Measurements from ENCODE around the gene CRYBG1.
A peak's percentile ranks its signal among the peaks of the same experiment; 100 is the strongest.

The CRYBG1 gene

GRCh38 chr6:106360410-106360988, at the start of gene CRYBG1:
CRYBG1 (plus strand) TSS chr6:106360717; CDS start chr6:106360909, 192 bp downstream.
- no peaks in the 10 kb centered on the region for H3K36me3 ChIP-seq (ENCODE audit: insufficient read depth, low read length)
- no peaks in the 10 kb centered on the region for H3K9me3 ChIP-seq (ENCODE audit: low read length)
- H3K4me1 ChIP-seq (ENCODE audit: insufficient read depth, low read length): no peaks in the 10 kb centered on the region
- peak within 1 kb of the TSS; percentile 33 for H2AFZ ChIP-seq (ENCODE audit: low read depth, low read length)
- peak within 1 kb of the TSS; percentile 25 for H3K4me3 ChIP-seq (ENCODE audit: low read length)
- H3K27me3 ChIP-seq (ENCODE audit: insufficient read depth, low read length): peaks cover 24% of the 10 kb centered on the region

GRCh38 chr6:106315765-106316374, 44.6 kb upstream of the CRYBG1 start:
- Histone ChIP-seq H3K9me3 (ENCODE audit: low read length) (no peaks in the 10 kb centered on the region), H3K4me3 (ENCODE audit: low read length) (no peak overlapping the region), H3K4me1 (ENCODE audit: insufficient read depth, low read length) (no peaks in the 10 kb centered on the region), H2AFZ (ENCODE audit: low read depth, low read length) (no peak overlapping the region), H3K36me3 (ENCODE audit: insufficient read depth, low read length) (peaks cover 32% of the 10 kb centered on the region), H3K27me3 (ENCODE audit: insufficient read depth, low read length) (no peaks in the 10 kb centered on the region)

GRCh38 chr6:106316375-106316766, 44.1 kb upstream of the CRYBG1 start:
- Histone ChIP-seq H3K27me3 (ENCODE audit: insufficient read depth, low read length) (no peaks in the 10 kb centered on the region), H2AFZ (ENCODE audit: low read depth, low read length) (no peak overlapping the region), H3K4me3 (ENCODE audit: low read length) (no peak overlapping the region), H3K4me1 (ENCODE audit: insufficient read depth, low read length) (no peaks in the 10 kb centered on the region), H3K36me3 (ENCODE audit: insufficient read depth, low read length) (peaks cover 30% of the 10 kb centered on the region), H3K9me3 (ENCODE audit: low read length) (no peaks in the 10 kb centered on the region)

GRCh38 chr6:106318061-106318460, 42.5 kb upstream of the CRYBG1 start:
- H2AFZ ChIP-seq (ENCODE audit: low read depth, low read length): no peak overlapping the region
- H3K27me3 ChIP-seq (ENCODE audit: insufficient read depth, low read length): no peaks in the 10 kb centered on the region
- H3K36me3 ChIP-seq (ENCODE audit: insufficient read depth, low read length): peaks cover 24% of the 10 kb centered on the region
- H3K4me1 ChIP-seq (ENCODE audit: insufficient read depth, low read length): no peaks in the 10 kb centered on the region
- no peak overlapping the region for H3K4me3 ChIP-seq (ENCODE audit: low read length)
- H3K9me3 ChIP-seq (ENCODE audit: low read length): no peaks in the 10 kb centered on the region

- Histone ChIP-seq H3K27me3 (ENCODE audit: insufficient read depth, low read length) (no peaks in the 10 kb centered on the region), H3K4me3 (ENCODE audit: low read length) (no peak overlapping the region), H3K36me3 (ENCODE audit: insufficient read depth, low read length) (peaks cover 18% of the 10 kb centered on the region), H3K9me3 (ENCODE audit: low read length) (no peaks in the 10 kb centered on the region), H3K4me1 (ENCODE audit: insufficient read depth, low read length) (peaks cover 2% of the 10 kb centered on the region), H2AFZ (ENCODE audit: low read depth, low read length) (no peak overlapping the region)
These were observed 41.7 kb upstream of the CRYBG1 start for GRCh38 chr6:106318851-106319250.

- Histone ChIP-seq H3K36me3 (ENCODE audit: insufficient read depth, low read length) (no peaks in the 10 kb centered on the region), H3K9me3 (ENCODE audit: low read length) (no peaks in the 10 kb centered on the region), H3K4me1 (ENCODE audit: insufficient read depth, low read length) (peaks cover 14% of the 10 kb centered on the region), H3K27me3 (ENCODE audit: insufficient read depth, low read length) (no peaks in the 10 kb centered on the region), H3K4me3 (ENCODE audit: low read length) (no peak overlapping the region), H2AFZ (ENCODE audit: low read depth, low read length) (no peak overlapping the region)
These were observed 38.6 kb upstream of the CRYBG1 start for GRCh38 chr6:106321940-106322339.

GRCh38 chr6:106324726-106325335, 35.7 kb upstream of the CRYBG1 start:
- Histone ChIP-seq H3K4me1 (ENCODE audit: insufficient read depth, low read length) (peaks cover 14% of the 10 kb centered on the region), H3K36me3 (ENCODE audit: insufficient read depth, low read length) (no peaks in the 10 kb centered on the region), H3K9me3 (ENCODE audit: low read length) (no peaks in the 10 kb centered on the region), H2AFZ (ENCODE audit: low read depth, low read length) (peak overlapping the region; percentile 63), H3K4me3 (ENCODE audit: low read length) (peak overlapping the region; percentile 80), H3K27me3 (ENCODE audit: insufficient read depth, low read length) (peaks cover 7% of the 10 kb centered on the region)

- peak within 1 kb of the TSS; percentile 80 for H3K4me3 ChIP-seq (ENCODE audit: low read length)
- H3K27me3 ChIP-seq (ENCODE audit: insufficient read depth, low read length): peaks cover 7% of the 10 kb centered on the region
- H3K4me1 ChIP-seq (ENCODE audit: insufficient read depth, low read length): peaks cover 14% of the 10 kb centered on the region
- H3K36me3 ChIP-seq (ENCODE audit: insufficient read depth, low read length): no peaks in the 10 kb centered on the region
- H3K9me3 ChIP-seq (ENCODE audit: low read length): no peaks in the 10 kb centered on the region
- peak within 1 kb of the TSS; percentile 67 for H2AFZ ChIP-seq (ENCODE audit: low read depth, low read length)
These were observed 35.0 kb upstream of the CRYBG1 start, which contains the start of gene ATG5 for GRCh38 chr6:106325336-106326178. ATG5 (minus strand) TSS chr6:106325760; CDS start chr6:106316208, 9,552 bp downstream.

GRCh38 chr6:106334646-106335448, 25.7 kb upstream of the CRYBG1 start:
- no peak overlapping the region for H2AFZ ChIP-seq (ENCODE audit: low read depth, low read length)
- H3K9me3 ChIP-seq (ENCODE audit: low read length): no peaks in the 10 kb centered on the region
- no peaks in the 10 kb centered on the region for H3K36me3 ChIP-seq (ENCODE audit: insufficient read depth, low read length)
- no peaks in the 10 kb centered on the region for H3K4me1 ChIP-seq (ENCODE audit: insufficient read depth, low read length)
- peaks cover 8% of the 10 kb centered on the region for H3K27me3 ChIP-seq (ENCODE audit: insufficient read depth, low read length)
- H3K4me3 ChIP-seq (ENCODE audit: low read length): no peak overlapping the region

GRCh38 chr6:106339334-106340029, 21.0 kb upstream of the CRYBG1 start:
- no peaks in the 10 kb centered on the region for H3K36me3 ChIP-seq (ENCODE audit: insufficient read depth, low read length)

GRCh38 chr6:106347219-106347618, 13.3 kb upstream of the CRYBG1 start:
- H2AFZ ChIP-seq (ENCODE audit: low read depth, low read length): no peak overlapping the region
- no peaks in the 10 kb centered on the region for H3K9me3 ChIP-seq (ENCODE audit: low read length)
- no peaks in the 10 kb centered on the region for H3K36me3 ChIP-seq (ENCODE audit: insufficient read depth, low read length)
- no peaks in the 10 kb centered on the region for H3K27me3 ChIP-seq (ENCODE audit: insufficient read depth, low read length)
- H3K4me3 ChIP-seq (ENCODE audit: low read length): no peak overlapping the region
- no peaks in the 10 kb centered on the region for H3K4me1 ChIP-seq (ENCODE audit: insufficient read depth, low read length)

More at GRCh38 chr6:106339334-106340029, 21.0 kb upstream of the CRYBG1 start:
- H3K27me3 ChIP-seq (ENCODE audit: insufficient read depth, low read length): peaks cover 6% of the 10 kb centered on the region
- no peaks in the 10 kb centered on the region for H3K4me1 ChIP-seq (ENCODE audit: insufficient read depth, low read length)
- no peak overlapping the region for H3K4me3 ChIP-seq (ENCODE audit: low read length)
- H2AFZ ChIP-seq (ENCODE audit: low read depth, low read length): no peak overlapping the region
- H3K9me3 ChIP-seq (ENCODE audit: low read length): no peaks in the 10 kb centered on the region

- H3K36me3 ChIP-seq (ENCODE audit: insufficient read depth, low read length): no peaks in the 10 kb centered on the region
- no peak overlapping the region for H2AFZ ChIP-seq (ENCODE audit: low read depth, low read length)
- H3K4me3 ChIP-seq (ENCODE audit: low read length): no peak overlapping the region
- peaks cover 21% of the 10 kb centered on the region for H3K27me3 ChIP-seq (ENCODE audit: insufficient read depth, low read length)
- no peaks in the 10 kb centered on the region for H3K9me3 ChIP-seq (ENCODE audit: low read length)
- no peaks in the 10 kb centered on the region for H3K4me1 ChIP-seq (ENCODE audit: insufficient read depth, low read length)
These were observed 4.1 kb upstream of the CRYBG1 start for GRCh38 chr6:106356378-106356777.

Data from neuron (in vitro differentiated cells).